Subcutaneous abdominal adipose tissue (tissue), 5 donors: ENCODE results near the gene GNRH2.

Source experiments
- H3K27ac ChIP-seq: one replicate; pipeline ENCODE4 v1.7.0; 2013; ENCODE audit warnings: low read depth, mild to moderate bottlenecking, inconsistent platforms, low read length, moderate library complexity
- H3K27me3 ChIP-seq, 5 donors: one replicate each; pipeline ENCODE4 v1.7.0; 2013; ENCODE audit warnings: low read length in 5 of 5, inconsistent platforms in 1 of 5; ENCODE audit not compliant: control insufficient read depth in 5 of 5, insufficient read depth in 4 of 5
- H3K36me3 ChIP-seq, 5 donors: one replicate each; pipeline ENCODE4 v1.7.0; 2013; ENCODE audit warnings: low read length in 5 of 5; ENCODE audit not compliant: control insufficient read depth in 5 of 5, insufficient read depth in 5 of 5
- H3K4me1 ChIP-seq, 5 donors: one replicate each; pipeline ENCODE4 v1.7.0; 2013; ENCODE audit warnings: low read length in 5 of 5, mild to moderate bottlenecking in 3 of 5, moderate library complexity in 1 of 5; ENCODE audit not compliant: control insufficient read depth in 5 of 5, insufficient read depth in 5 of 5
- H3K4me3 ChIP-seq, 5 donors: one replicate each; pipeline ENCODE4 v1.7.0; 2013; ENCODE audit warnings: low read length in 5 of 5, low read depth in 1 of 5
- H3K9ac ChIP-seq, 5 donors: one replicate each; pipeline ENCODE4 v1.7.0; 2013; ENCODE audit warnings: low read length in 5 of 5, mild to moderate bottlenecking in 4 of 5, moderate library complexity in 3 of 5
- H3K9me3 ChIP-seq, 5 donors: one replicate each; pipeline ENCODE4 v1.7.0; 2013; ENCODE audit warnings: low read length in 5 of 5; ENCODE audit not compliant: control insufficient read depth in 5 of 5
- donor health status: healthy.
- donor health status: healthy.
- donor health status: healthy.
- donor health status: healthy.
- donor health status: healthy.

The GNRH2 gene

DNA sequence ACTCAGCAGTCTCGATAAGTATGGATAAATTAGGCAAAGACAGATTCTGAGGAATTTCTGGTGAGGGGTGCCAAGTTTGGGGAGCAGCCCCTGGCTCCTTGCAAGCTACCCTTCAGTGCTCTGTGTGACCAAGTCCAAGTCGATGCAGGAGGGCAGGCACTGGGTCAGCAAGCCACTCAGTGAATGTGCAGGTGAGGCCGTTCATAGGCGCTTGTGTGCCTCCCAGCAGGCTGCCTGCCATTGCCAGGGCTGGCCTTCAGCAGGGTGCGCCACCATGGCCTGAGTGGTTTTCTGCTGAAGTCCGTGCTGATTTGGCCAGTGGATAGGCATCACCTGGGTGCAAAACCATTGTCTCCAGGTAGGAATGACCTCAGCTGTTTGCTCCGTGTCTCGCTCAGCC is 3.3 kb upstream of the GNRH2 start:
- Histone ChIP-seq H3K27me3 (no peaks in the 10 kb centered on the region), H3K9ac (peak overlapping the region in 1 of 5 donors; percentile 2), H3K4me1 (peaks cover 0 to 23% (median 20%) of the 10 kb centered on the region in 5 donors), H3K4me3 (no peak overlapping the region), H3K9me3 (no peaks in the 10 kb centered on the region), H3K36me3 (peaks cover 5 to 58% (median 55%) of the 10 kb centered on the region in 5 donors), H3K27ac (no peak overlapping the region)

- Histone ChIP-seq H3K4me3 (no peak overlapping the region), H3K9me3 (no peaks in the 10 kb centered on the region), H3K27ac (no peak overlapping the region), H3K27me3 (no peaks in the 10 kb centered on the region), H3K4me1 (peaks cover 2 to 39% (median 33%) of the 10 kb centered on the region in 5 donors), H3K9ac (no peak overlapping the region), H3K36me3 (peaks cover 5 to 40% (median 37%) of the 10 kb centered on the region in 5 donors)
Measured at GRCh38 chr20:3041854-3042409, 1.5 kb upstream of the GNRH2 start.

DNA sequence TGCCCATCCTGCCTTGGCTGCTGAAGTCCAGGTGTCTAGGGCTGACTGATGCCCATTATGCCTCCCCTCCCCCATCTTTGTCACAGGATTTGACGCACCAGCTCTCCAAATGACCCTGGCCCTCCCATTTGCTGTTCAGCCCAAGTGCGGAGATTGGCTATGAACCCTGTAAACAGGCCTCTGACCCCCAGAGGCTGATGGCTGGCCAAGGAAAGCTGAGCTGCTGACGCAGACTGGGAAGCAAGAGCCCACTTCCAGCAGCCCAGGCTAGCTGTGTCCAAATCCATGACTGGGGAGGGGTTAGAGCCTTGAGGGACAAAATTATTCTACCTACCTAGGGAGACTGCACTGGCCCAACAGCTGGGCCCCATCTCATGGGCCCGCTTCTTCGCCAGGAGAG is 797 bp upstream of the GNRH2 start:
- no peaks in the 10 kb centered on the region for H3K27me3 ChIP-seq
- H3K4me1 ChIP-seq, result peaks cover 2 to 42% (median 39%) of the 10 kb centered on the region in 5 donors
- peak overlapping the region; percentile 23 for H3K27ac ChIP-seq
- H3K9me3 ChIP-seq, result no peaks in the 10 kb centered on the region
- no peak overlapping the region for H3K4me3 ChIP-seq
- no peak overlapping the region for H3K9ac ChIP-seq
- peaks cover 5 to 35% (median 32%) of the 10 kb centered on the region in 5 donors for H3K36me3 ChIP-seq

DNA sequence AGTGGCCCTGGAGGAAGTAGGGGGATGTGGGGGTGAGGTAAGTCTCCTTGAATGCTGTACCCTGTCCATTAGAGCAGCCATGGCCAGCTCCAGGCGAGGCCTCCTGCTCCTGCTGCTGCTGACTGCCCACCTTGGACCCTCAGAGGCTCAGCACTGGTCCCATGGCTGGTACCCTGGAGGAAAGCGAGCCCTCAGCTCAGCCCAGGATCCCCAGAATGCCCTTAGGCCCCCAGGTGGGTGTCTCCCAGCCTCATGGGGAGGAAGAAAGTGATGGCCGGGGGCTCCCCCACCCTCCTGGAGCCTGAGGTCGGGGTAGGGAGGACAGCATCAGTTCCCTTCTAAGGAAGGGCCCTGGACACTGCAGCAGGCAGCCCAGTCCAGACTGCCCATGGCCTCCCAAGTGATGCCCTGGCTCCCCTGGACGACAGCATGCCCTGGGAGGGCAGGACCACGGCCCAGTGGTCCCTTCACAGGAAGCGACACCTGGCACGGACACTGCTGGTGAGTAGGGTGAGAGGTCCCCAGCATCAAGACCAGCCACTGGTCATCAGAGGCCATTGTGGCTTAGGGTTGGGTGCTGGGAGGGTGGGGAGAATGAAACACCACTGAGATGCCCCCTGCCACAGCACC is 1.0 kb downstream of the GNRH2 start:
- no peak overlapping the region for H3K9ac ChIP-seq
- no peaks in the 10 kb centered on the region for H3K27me3 ChIP-seq
- no peak overlapping the region for H3K4me3 ChIP-seq
- H3K36me3 ChIP-seq, result peaks cover 0 to 34% (median 30%) of the 10 kb centered on the region in 5 donors
- H3K9me3 ChIP-seq, result no peaks in the 10 kb centered on the region
- H3K4me1 ChIP-seq, result peaks cover 2 to 49% (median 42%) of the 10 kb centered on the region in 5 donors
- no peak overlapping the region for H3K27ac ChIP-seq

DNA sequence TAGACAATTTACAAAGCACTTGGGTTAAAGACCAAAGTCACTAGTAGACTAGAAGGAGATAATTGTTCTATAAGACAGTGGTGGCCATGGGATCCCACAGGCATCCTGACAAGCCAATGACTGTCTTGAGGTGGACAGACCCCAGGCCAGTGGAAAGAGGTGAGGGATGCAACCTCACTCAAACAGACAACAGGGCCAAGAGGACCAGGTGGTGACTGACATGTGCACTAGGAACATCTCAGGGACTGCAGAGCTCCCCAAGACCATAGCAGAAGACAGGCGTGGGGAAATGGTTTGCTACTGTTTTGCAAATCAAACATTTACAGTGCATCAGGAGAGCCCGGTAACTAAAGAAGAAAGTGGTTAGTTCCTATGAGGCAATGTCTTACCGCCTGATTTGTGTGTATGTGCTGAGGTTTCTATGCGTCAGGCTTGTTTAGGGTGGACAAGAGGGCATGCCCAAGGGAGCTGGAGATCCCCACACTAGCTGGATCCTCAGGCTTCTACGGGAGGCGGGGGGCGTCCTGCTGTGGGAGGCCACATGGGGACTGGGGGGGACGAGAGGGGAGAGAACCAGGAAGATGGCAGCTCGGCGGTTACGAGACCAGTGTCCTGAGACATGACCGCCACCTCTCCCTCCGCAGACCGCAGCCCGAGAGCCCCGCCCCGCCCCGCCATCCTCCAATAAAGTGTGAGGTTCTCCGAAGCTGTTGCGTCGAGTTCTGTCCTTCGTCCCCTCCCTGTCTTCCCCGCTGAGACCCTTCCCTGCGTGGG is 1.8 kb downstream of the GNRH2 start:
- peak overlapping the region in 4 of 5 donors; percentile 60 to 86 (median 70) for H3K9ac ChIP-seq
- H3K9me3 ChIP-seq, result no peaks in the 10 kb centered on the region
- H3K27ac ChIP-seq, result peak overlapping the region; percentile 67

DNA sequence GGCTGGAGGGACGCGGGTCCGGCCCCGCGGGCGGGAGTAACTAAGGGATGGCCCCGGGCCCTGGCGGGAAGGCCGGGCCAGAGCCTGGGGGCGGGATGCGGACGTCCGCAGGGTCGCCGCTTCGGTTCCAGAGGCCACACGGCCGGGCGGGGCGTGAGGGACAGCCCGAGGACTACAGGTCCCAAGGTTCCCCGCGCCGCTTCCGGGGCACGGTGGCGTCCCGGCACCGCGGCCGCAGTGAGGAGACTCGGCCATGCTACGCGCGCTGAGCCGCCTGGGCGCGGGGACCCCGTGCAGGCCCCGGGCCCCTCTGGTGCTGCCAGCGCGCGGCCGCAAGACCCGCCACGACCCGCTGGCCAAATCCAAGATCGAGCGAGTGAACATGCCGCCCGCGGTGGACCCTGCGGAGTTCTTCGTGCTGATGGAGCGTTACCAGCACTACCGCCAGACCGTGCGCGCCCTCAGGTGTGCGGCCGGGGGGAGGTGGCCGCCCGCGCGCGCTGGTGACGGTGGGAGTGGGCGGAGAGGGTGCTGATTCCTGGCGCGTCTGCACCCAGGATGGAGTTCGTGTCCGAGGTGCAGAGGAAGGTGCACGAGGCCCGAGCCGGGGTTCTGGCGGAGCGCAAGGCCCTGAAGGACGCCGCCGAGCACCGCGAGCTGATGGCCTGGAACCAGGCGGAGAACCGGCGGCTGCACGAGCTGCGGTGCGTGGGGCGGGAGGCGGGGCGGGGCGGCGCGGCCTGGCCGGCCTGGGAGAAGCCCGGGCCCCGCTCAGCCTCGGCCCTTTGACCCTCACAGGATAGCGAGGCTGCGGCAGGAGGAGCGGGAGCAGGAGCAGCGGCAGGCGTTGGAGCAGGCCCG is 2.6 kb downstream of the GNRH2 start, which contains the start of gene MRPS26:
Gene MRPS26 (plus strand): TSS at position 237 of the 861 bp plus-strand sequence. CDS start 17 bp downstream, at position 254.
- Histone ChIP-seq H3K4me1 (peaks cover 2 to 49% (median 42%) of the 10 kb centered on the region in 5 donors), H3K9ac (peak within 1 kb of the TSS; percentile 3 to 86 (median 70)), H3K27me3 (no peaks in the 10 kb centered on the region), H3K27ac (peak within 1 kb of the TSS; percentile 67), H3K9me3 (no peaks in the 10 kb centered on the region), H3K36me3 (peaks cover 0 to 28% (median 26%) of the 10 kb centered on the region in 5 donors), H3K4me3 (peak within 1 kb of the TSS; percentile 74 to 93 (median 88))

More for the DNA sequence above, 1.8 kb downstream of the GNRH2 start:
- H3K4me1 ChIP-seq, result peaks cover 2 to 49% (median 42%) of the 10 kb centered on the region in 5 donors
- peaks cover 0 to 34% (median 30%) of the 10 kb centered on the region in 5 donors for H3K36me3 ChIP-seq
- H3K4me3 ChIP-seq, result peak overlapping the region; percentile 74 to 93 (median 88)
- no peaks in the 10 kb centered on the region for H3K27me3 ChIP-seq

DNA sequence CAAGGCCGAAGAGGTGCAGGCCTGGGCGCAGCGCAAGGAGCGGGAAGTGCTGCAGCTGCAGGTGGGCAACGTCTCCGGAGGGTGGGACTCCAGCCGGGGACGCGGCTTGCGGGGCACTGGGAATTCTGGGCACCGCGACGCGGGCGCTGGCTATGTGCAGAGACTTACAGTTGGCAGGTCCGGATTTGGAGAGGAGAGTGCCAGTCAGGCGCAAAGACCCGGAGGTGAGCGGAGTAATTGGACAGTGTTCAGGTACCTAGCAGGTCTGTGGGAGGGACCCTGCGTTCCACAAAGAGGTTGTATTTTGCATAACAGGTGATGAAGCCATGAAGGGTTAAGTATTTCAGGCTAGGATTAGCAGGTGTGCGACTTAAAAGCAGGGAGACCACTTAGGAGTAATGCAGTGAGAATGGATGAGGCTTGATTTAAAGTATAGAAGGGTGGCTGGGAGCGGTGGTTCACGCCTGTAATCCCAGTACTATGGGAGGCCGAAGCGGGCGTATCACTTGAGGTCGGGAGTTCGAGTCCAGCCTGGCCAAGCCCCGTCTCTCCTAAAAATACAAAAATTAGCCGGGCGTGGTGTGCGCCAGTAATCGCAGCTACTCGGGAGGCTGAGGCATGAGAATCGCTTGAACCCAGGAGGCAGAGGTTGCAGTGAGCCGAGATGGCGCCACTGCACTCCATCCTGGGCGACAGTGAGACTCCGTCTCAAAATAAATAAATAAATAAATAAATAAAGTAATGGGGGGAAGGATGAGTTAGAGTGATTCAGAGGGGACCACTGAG is 3.4 kb downstream of the GNRH2 start:
- Histone ChIP-seq H3K27me3 (no peaks in the 10 kb centered on the region), H3K9me3 (no peaks in the 10 kb centered on the region), H3K9ac (peak overlapping the region; percentile 3 to 86 (median 70)), H3K36me3 (peaks cover 0 to 28% (median 26%) of the 10 kb centered on the region in 5 donors), H3K4me3 (peak overlapping the region; percentile 74 to 93 (median 88)), H3K4me1 (peaks cover 2 to 44% (median 38%) of the 10 kb centered on the region in 5 donors), H3K27ac (peak overlapping the region; percentile 67)

DNA sequence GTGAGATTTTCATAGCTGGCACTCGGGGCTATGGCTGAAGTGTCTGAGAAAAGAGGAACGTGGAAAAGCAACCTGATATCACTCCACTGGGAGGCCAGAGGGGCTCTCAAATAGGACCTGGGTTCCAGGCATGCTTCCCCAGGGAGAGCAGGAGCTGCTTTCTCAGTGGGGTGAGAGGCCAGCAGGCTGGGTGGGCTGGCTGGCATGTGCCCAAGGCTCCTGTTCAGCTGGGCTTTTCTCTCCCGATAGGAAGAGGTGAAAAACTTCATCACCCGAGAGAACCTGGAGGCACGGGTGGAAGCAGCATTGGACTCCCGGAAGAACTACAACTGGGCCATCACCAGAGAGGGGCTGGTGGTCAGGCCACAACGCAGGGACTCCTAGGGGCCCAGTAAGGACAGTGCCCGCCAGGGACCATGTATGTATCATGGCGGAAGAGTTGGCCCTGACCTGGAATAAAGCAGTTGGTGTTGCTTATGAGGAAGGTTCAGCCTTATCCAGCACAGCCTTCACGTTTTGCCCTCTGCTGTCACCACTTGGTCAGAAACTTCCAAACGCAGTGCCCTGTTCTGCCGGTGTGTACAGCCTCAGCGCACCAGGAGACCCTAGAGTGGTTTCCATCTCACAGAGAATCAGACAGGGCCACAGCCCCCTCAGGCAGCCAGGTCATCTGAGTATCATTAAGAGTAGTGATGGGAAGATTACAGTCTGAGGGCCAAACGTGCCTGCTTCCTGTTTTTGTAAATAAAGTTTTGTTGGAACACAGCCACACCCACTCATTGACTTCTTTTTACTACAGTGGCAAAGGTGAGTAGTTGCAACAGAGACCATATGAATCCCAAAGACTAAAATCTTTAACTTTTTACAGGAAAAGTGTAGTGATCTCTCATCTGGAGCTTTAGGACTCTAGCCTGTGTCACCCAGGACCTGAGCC is 4.3 kb downstream of the GNRH2 start:
- Histone ChIP-seq H3K4me1 (peaks cover 2 to 35% (median 29%) of the 10 kb centered on the region in 5 donors), H3K36me3 (peaks cover 0 to 28% (median 26%) of the 10 kb centered on the region in 5 donors), H3K9me3 (no peaks in the 10 kb centered on the region), H3K27me3 (no peaks in the 10 kb centered on the region), H3K9ac (no peak overlapping the region), H3K4me3 (no peak overlapping the region), H3K27ac (no peak overlapping the region)
